SH-SY5Y (cell line): ENCODE data around the gene CPEB2.

ENCODE experiments used
- GATA2 ChIP-seq: IDR thresholded peaks from 2 replicates; pipeline ENCODE4 v1.6.1; 2011; ENCODE audit warnings: mild to moderate bottlenecking, low read depth, low read length
- GATA3 ChIP-seq: IDR thresholded peaks from 2 replicates; pipeline ENCODE4 v1.6.1; 2011; ENCODE audit warnings: low read depth, mild to moderate bottlenecking, low read length, moderate library complexity

GRCh38 chr4:15007201-15007600 lies 4.9 kb downstream of the CPEB2 start:
- no peak for TF ChIP-seq GATA2
- TF ChIP-seq GATA3: no peak
